ENCODE data around the gene MRAS.

- TF ChIP-seq CTCF (IDR thresholded peaks at IDR 0.05; ENCODE audit: insufficient read depth, low read length, poor library complexity, severe bottlenecking) (no peak), EZH2phosphoT487 (conservative IDR thresholded peaks at IDR 0.05; ENCODE audit: low read length) (no peak)
Observed at GRCh38 chr3:138323971-138324370, 24.4 kb upstream of the MRAS start.

Measured in SU-DHL-6 (cell line).